NCI-H2029 treated with DMSO at 0.1 percent for 48 hours (cell line): ENCODE data around the gene SYT2.
"Not testable (repeated sequence)": the region's sequence is repeated elsewhere in the genome, so short reads cannot be mapped to it uniquely, and the experiment has no call there.

ENCODE experiments used
- DNase-seq: peaks from one replicate; lab custom pipeline; 2025; lab: John Stamatoyannopoulos, UW

SYT2 gene

DNA sequence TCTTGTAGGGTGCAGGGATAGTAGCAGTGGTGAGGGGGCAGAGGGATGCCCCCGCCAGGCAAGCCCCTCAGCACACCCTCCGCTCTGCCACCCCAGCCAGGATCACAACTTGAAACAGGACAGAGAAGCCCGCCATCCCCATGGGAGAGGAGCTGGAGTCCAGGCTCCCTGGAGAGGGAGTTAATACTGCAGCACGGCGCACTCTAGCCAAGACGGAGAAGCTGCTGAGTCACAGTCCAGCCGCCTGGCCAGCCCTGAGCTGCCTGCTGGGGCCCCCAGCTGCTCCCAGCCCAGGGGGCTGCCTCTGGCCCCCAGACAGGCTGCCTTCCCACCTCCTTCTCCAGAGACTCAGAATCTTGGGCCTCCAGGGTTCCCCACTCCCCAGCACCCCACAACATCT is 87.2 kb downstream of the SYT2 start:
- no peak for DNase-seq

DNA sequence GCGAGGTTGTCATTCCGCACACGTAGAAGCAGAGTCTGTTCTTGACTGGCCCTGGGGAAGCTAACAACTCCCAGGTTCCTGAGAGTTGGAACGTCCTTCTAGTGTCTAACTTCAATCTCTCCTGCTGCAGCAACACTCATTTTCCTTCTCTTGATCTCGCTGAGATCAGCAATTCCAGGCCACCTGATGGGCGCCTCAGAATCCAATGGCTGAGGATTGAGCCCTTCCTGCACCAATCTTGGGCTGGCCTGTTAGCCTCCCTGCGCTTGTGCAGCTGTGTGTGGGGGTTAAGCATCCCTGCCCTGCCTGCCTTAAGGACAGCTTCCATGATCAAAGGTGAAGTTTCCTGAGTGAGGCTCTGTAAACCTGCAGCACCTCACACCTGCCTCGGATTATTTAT is 87.9 kb downstream of the SYT2 start:
- no peak for DNase-seq

DNA sequence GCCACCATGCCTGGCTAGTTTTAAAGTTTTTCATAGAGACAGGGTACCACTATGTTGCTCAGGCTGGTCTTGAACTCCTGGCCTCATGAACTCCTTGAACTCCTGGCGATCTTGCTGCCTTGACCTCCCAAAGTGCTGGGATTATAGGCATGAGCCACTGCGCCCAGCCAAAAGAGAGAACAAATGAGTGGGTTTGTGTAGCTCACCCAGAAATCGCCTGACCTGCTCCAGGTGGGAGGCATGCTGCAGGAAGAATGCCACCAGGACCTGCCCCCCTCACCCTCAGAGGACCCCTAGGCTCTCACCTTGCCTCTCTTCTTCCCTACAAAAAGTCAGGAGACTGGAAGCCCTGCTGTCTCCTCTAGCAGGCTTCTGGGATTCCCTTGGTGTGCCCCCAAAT is 88.8 kb downstream of the SYT2 start:
- DNase-seq = no peak

GRCh38 chr1:202620036-202620435 is 90.2 kb downstream of the SYT2 start:
- not testable (repeated sequence) for DNase-seq

- DNase-seq = no peak
Measured at GRCh38 chr1:202619505-202619904, 90.7 kb downstream of the SYT2 start.

GRCh38 chr1:202619012-202619411 is 91.2 kb downstream of the SYT2 start:
- not testable (repeated sequence) for DNase-seq

- no peak for DNase-seq
Measured at GRCh38 chr1:202616355-202616915, 93.8 kb downstream of the SYT2 start.

GRCh38 chr1:202615501-202616354 is 94.5 kb downstream of the SYT2 start:
- DNase-seq = no peak

- not testable (repeated sequence) for DNase-seq
Measured at GRCh38 chr1:202615208-202615500, 95.1 kb downstream of the SYT2 start.

DNA sequence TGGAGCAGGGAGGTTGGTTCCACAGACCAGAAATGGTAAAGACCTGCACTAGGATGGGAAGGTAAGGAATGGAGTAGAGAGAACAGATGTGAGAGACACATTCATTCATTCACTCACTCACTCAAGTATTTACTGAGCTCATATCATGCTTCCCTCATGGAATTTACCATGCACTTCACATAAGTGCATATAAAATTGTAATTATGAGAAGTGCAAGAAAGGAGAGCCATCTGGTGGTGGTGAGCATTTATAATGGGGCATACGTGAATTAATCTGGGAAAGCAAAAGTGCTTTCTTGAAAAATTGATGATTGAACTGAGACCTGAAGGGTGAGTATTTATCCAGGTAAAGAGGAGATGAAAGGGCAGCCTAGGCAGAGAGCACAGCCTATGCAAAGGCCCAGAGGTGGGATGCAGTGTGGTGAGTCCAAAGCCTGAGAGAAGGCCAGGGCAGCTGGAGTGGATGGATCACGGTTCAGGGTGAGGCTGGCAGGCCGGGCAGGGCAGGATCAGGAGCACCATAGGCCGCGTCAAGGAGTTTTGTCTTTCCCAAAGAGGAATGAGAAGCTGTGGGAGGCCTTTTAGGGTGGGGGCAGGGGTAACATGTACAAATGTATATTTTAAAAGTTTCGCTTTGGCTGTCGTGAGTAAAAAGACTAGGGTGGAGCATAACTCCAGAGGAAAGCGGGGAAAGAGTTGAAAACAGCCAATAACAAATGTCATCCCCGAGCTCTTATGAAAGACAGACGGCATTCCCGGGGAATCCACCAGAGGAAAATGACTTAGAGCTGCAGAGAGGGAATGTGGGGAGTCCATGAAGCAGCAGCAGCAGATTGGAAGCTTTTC is 95.7 kb downstream of the SYT2 start:
- not testable (repeated sequence) for DNase-seq

DNA sequence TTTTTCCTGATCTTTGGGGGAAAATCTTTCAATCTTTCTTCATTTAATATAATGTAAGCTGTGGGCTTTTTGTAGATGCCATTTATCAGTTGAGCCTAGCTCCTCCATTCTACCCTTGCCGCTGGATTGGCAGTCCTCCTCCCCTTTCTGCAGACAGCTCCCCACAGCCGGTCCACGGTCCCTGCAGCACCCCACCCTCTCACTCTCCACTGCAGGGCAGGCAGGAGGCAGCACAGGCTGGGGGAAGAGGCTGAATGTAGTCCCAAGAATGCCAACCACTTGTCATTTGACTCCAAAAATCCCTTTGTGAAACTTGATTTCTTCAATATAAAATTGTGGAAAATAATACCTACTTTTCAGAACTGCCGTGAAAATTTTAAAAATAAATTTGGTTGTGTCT is 96.7 kb downstream of the SYT2 start:
- DNase-seq = no peak

- DNase-seq = not testable (repeated sequence)
Measured at GRCh38 chr1:202612036-202612435, 98.2 kb downstream of the SYT2 start.

DNA sequence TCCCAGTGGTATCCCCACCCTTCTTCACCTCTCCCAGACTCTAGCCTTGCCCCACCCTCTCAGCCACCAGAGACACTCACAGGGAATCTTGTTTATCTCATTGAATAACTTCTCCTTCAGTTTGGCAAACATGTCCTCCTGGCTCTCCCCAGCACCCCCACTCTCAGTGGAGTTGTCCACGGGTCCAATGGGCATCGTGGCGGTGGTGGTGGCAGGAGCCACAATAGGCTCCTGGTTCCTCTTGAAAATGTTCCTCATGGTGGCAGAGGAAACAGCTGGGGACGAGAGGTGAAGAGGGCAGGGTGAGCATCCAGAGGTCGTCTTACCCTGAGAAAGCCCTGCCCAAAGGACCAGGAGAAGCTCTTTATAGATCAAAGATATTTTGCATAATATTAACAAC is 104.7 kb downstream of the SYT2 start:
- DNase-seq = no peak

DNA sequence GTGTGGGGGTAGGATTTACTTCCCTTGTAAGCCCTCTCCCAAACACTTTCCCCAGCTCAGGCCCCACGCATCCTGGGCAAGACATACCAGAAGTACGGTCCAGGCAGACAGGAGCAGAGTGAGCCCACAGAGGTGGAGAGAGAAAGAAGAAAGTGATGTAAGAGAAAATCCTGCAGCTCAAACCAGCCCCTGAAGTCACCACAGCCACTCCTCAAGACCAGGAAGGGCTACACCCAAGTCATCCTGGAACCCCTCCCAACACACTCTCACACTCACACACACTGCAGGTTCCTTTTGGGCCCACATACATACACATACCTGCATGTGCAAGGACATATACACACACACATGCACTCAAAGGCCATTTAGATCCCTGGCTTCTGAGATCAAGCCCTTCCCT is 106.8 kb downstream of the SYT2 start:
- DNase-seq = no peak

DNA sequence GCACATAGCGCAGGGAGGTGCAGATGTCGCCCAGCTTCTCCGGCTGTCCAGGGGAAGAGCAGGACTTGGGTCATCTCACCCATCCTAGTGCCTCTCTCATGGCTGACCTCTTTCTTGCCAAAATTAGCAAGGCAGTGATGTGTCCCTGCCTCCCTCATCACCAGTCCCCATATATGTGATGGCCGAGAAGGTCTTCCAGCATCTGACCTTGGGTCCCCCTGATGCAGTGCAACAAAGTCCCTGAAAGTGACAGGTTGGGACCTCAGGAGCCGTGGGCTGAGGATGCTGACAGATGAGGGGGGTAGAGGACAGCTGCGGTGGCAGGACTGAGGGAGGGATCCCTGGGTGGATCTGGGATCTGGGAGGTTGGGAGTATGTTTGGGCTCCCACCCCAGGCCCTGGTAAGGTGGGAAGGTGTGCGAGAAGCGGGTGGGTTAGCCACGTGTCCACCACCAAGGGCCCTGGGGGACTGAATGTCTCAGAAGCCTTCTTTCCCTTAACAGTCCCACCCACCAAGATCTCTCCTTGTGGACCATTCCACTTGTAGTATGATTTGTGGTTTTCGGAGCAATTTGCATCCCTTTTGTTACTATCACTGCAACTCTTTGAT is 109.7 kb downstream of the SYT2 start:
- DNase-seq = no peak

- no peak for DNase-seq
Measured at GRCh38 chr1:202599669-202600431, 110.4 kb downstream of the SYT2 start.

DNA sequence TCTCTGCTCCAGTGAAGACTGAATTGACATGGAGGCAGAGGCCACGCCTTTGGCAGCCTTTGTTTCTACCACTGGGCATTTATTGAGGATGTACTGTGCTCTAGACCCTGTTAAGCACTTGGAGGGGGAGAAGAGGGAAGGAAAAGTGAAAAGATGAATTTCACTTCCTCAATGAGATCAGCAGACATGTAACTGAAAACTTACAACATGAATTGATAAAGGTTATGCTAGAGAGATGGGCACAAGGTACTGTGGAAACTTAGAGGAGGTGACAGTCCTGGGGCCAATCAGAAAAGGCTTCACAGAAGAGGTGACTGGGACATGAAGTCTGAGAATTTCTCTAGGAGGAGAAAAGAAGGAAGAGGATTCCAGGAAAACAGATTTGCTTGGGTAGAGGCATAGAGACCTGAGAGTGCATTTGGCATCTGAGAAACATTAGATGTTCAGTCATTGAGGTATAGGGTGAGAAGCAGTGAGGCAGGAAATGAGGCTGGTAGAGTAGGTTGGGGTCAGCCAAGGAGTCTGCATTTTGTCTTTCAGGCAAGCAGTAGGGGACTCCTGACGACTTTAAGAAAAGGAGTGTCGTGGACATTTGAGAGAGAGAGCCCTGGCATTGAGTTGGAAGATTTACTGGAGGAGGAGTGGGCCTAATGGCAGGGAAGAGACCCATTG is 113.0 kb downstream of the SYT2 start:
- no peak for DNase-seq

- DNase-seq = no peak
Measured at GRCh38 chr1:202596638-202597037, 113.6 kb downstream of the SYT2 start.

GRCh38 chr1:202593845-202594244 is 116.4 kb downstream of the SYT2 start:
- no peak for DNase-seq

GRCh38 chr1:202592146-202592545 is 118.1 kb downstream of the SYT2 start:
- DNase-seq = no peak

DNA sequence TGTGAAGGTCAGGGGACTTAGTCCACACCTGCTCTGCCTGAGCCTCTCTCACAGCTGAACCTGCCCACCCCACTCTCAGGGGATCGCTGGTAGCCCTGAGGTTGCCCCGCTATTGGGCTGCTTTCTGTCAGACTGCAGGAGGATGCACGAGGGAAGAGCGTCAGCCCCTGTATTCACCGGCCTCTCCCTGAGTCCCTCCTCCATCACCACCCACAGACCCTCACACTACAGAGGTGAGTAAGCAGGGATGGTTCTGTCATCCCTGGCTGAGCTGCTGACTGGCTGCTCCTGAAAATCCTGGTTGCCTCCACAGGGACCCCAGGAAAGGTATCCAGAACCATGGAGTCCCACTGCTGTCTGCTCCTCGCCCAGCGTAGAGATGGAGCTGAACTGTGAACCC is 118.7 kb downstream of the SYT2 start:
- no peak for DNase-seq
